Psoas muscle (tissue), 8 donors: ENCODE measurements around the gene TMEM26. TPM values are rescaled to one million over a fixed set of nuclear protein-coding genes. Genes with fewer than 3 reads are reported as not detected.

Source experiments
- ATAC-seq, 4 donors: fragments of 200-7000 bp; cut with Tn5 transposase; one replicate each; pipeline ENCODE4 v1.9.1; 2020; ENCODE audit warnings: moderate library complexity in 3 of 4, mild to moderate bottlenecking in 2 of 4
- DNase-seq, 2 donors: peaks; one replicate each; pipeline ENCODE4 v3.0.0-alpha.2; 2020
- H3K27ac ChIP-seq: fragments of 200-600 bp; one replicate; pipeline ENCODE4 v1.8.0; 2022
- H3K27me3 ChIP-seq, 3 donors: fragments of 200-600 bp in 1 of 3; one replicate each; pipeline versions ENCODE4 v1.6.1 to v1.8.0; 2013 to 2022; ENCODE audit warnings: low read length in 2 of 3, mild to moderate bottlenecking in 2 of 3, moderate library complexity in 1 of 3; ENCODE audit not compliant: insufficient read depth in 3 of 3
- H3K36me3 ChIP-seq, 2 donors: fragments of 200-600 bp in 1 of 2; one replicate each; pipeline versions ENCODE4 v1.6.1 to v1.8.0; 2013 to 2022; ENCODE audit warnings: low read depth in 1 of 2, mild to moderate bottlenecking in 1 of 2, moderate library complexity in 1 of 2; ENCODE audit not compliant: insufficient read depth in 1 of 2
- H3K4me1 ChIP-seq: fragments of 200-600 bp; one replicate; pipeline ENCODE4 v1.8.0; 2022
- H3K4me3 ChIP-seq: fragments of 200-600 bp; one replicate; pipeline ENCODE4 v1.8.0; 2022; ENCODE audit warnings: mild to moderate bottlenecking
- H3K9me3 ChIP-seq: fragments of 200-600 bp; one replicate; pipeline ENCODE4 v1.8.0; 2022
- CTCF ChIP-seq: fragments of 200-600 bp; IDR thresholded peaks from one replicate; pipeline ENCODE4 v1.8.0; 2022; ENCODE audit warnings: antibody characterized with exemption
- WGBS, 3 donors: extraction: QIAGEN DNeasy Blood & Tissue Kit; methylation state at CpG; one replicate each; pipeline versions ENCODE4 v1.1.6 to v1.1.7; 2013; 5-methylcytosine and 5-hydroxymethylcytosine counted together
- intact Hi-C, 2 donors: fragments of 100-400 bp; cut with DNase I; formaldehyde crosslinking; loops; one replicate each; pipeline versions ENCODE4 v1.11.0 to v1.14.2; 2022
- polyA plus RNA-seq, 3 donors: library from polyadenylated mRNA; stranded (reverse); fragments of 200-250 nt; gene quantifications; one replicate each; pipeline ENCODE4 v1.2.3, GENCODE V29; 2013
- total RNA-seq, 4 donors: library from RNA; stranded (reverse); fragmentation: NEBNext Ultra II Directional in 2 of 4; extraction: Animal tissue kit (Norgen Biotek cat#: 25700) in 2 of 4; gene quantifications; one replicate each; pipeline versions ENCODE4 v1.2.1 to v1.2.4, GENCODE V29; 2021 to 2023
- donor health status: healthy with polysubstance abuse.
- donor health status: DM: no; HTN: no; CAD: no; lungs with moderate emphysema.
- donor health status: Bipolar disorder and iron deficiency.
- donor health status: healthy.
- donor health status: DM: yes; HTN: yes; CAD: no.
- donor health status: DM: no; HTN: no; CAD: no.
- donor health status: DM: no; HTN: no; CAD: no.
- donor health status: DM: yes; HTN: yes; CAD: no.

TMEM26 gene
- total and polyA plus RNA-seq, 7 donors: 0.05 to 0.99 (median 0.10) TPM

- no peaks in the 10 kb centered on the region for H3K27me3 ChIP-seq
- DNase-seq (no peak), ATAC-seq (no peak)
- no peaks in the 10 kb centered on the region for H3K36me3 ChIP-seq
- WGBS, 3 donors: 59 to 70% (median 67%) methylated on average over 5 of the region's 5 CpGs
- no peak overlapping the region for H3K4me3 ChIP-seq
- no peak for TF ChIP-seq CTCF
- H3K4me1 ChIP-seq: no peaks in the 10 kb centered on the region
- no peaks in the 10 kb centered on the region for H3K9me3 ChIP-seq
- no peak overlapping the region for H3K27ac ChIP-seq
- intact Hi-C loops: no loop called here
These were observed 19.0 kb upstream of the TMEM26 start for GRCh38 chr10:61472090-61472674.

DNA sequence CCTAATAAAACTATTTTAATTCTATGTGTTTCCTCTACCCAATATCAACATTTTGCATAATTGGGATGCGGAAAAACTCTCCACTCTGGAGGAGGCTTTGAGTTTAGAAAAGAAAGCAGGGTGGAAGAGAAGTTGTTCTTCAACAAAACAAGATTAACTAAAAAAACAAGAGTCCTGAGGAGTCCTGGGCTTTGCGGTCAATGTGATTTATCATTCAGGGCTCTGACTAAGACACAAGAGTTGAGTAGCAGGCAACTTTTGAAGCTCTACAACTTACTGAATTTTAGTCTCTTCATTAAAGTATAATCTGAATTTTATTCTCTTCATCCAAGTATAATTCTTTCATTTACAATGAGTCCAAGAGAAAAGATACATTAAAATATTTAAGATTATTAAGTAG, 18.3 kb upstream of the TMEM26 start:
- no peaks in the 10 kb centered on the region for H3K36me3 ChIP-seq
- DNase-seq (no peak), ATAC-seq (no peak)
- no peak overlapping the region for H3K4me3 ChIP-seq
- TF ChIP-seq CTCF: no peak
- H3K27ac ChIP-seq: no peak overlapping the region
- intact Hi-C loops: no loop called here
- no peaks in the 10 kb centered on the region for H3K4me1 ChIP-seq
- WGBS, 3 donors: 96 to 100% (median 98%) methylated on average over 2 of the region's 2 CpGs
- H3K9me3 ChIP-seq: no peaks in the 10 kb centered on the region
- no peaks in the 10 kb centered on the region for H3K27me3 ChIP-seq

DNA sequence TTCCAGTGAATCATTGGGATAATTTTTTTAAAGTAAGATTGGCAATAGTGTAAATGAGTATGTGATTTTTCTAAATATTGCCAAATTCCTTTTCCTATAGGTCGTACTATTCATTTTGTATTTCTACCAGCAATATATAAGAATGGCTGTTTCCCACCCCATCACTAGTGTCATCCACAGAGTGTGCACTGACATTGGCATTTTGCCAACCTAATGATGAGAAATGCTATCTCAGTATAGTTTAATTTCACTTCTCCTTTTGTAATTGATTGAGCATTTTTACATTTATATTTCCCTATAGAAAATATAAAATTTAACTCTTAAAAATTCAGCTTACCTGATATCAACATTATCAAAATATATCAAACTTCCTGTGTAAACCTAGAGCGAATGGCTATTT, 17.6 kb upstream of the TMEM26 start:
- no peak for TF ChIP-seq CTCF

GRCh38 chr10:61465901-61466632, 12.9 kb upstream of the TMEM26 start:
- ATAC-seq: no peak
- WGBS, 3 donors: 91 to 94% (median 94%) methylated on average over 3 of the region's 3 CpGs

More for the DNA sequence above, 17.6 kb upstream of the TMEM26 start:
- ATAC-seq (no peak), DNase-seq (no peak)
- Histone ChIP-seq H3K27ac (no peak overlapping the region), H3K36me3 (no peaks in the 10 kb centered on the region), H3K4me3 (no peak overlapping the region), H3K9me3 (no peaks in the 10 kb centered on the region), H3K27me3 (no peaks in the 10 kb centered on the region), H3K4me1 (no peaks in the 10 kb centered on the region)
- 90 to 94% (median 92%) methylated on average over 2 of the region's 2 CpGs for WGBS, 3 donors
- intact Hi-C loops: no loop called here

More at GRCh38 chr10:61465901-61466632, 12.9 kb upstream of the TMEM26 start:
- Histone ChIP-seq H3K9me3 (no peaks in the 10 kb centered on the region), H3K27me3 (no peaks in the 10 kb centered on the region), H3K4me3 (no peak overlapping the region), H3K36me3 (no peaks in the 10 kb centered on the region), H3K27ac (no peak overlapping the region), H3K4me1 (no peaks in the 10 kb centered on the region)
- no peak for DNase-seq
- intact Hi-C loops: no loop called here
- TF ChIP-seq CTCF: no peak
